ENCODE results near the gene KRTAP10-12. TPM values are rescaled to one million over a fixed set of nuclear protein-coding genes. Genes with fewer than 3 reads are reported as not detected.

Gene KRTAP10-12
- total and polyA plus RNA-seq, 7 experiments from 2014 or later, result not detected

GRCh38 chr21:44730951-44731579, 34.1 kb downstream of the KRTAP10-12 start:
- Histone ChIP-seq H3K4me1 (ENCODE audit: control insufficient read depth in 2 of 2, insufficient read depth in 2 of 2, low read length in 2 of 2) (no peaks in the 10 kb centered on the region), H3K9me3 (ENCODE audit: control insufficient read depth in 2 of 3, low read length in 3 of 3) (no peaks in the 10 kb centered on the region), H3K36me3 (ENCODE audit: control insufficient read depth in 2 of 3, insufficient read depth in 3 of 3, low read length in 3 of 3) (no peaks in the 10 kb centered on the region), H3K27me3 (ENCODE audit: control insufficient read depth in 2 of 2, insufficient read depth in 2 of 2, low read length in 2 of 2) (no peaks in the 10 kb centered on the region), H3K27ac (ENCODE audit: low read depth, low read length) (no peak overlapping the region), H3K4me3 (ENCODE audit: low read length) (no peak overlapping the region)
- POLR2A ChIA-PET, result no interaction called here
- DNase-seq (no peak), ATAC-seq (no peak)
- Mint-ChIP-seq H3K27ac (no peak overlapping the region), H3K36me3 (no peaks in the 10 kb centered on the region), H3K27me3 (peaks cover 3 to 19% (median 9%) of the 10 kb centered on the region in 5 donors), H3K4me3 (no peak overlapping the region), H3K9me3 (no peaks in the 10 kb centered on the region), H3K4me1 (peaks cover 0 to 3% (median 0%) of the 10 kb centered on the region in 7 donors)
- CTCF ChIA-PET, result no interaction called here
- intact Hi-C loops (cut with micrococcal nuclease), result no loop called here

GRCh38 chr21:44732263-44732662, 35.3 kb downstream of the KRTAP10-12 start:
- ChIA-PET CTCF (no interaction called here), POLR2A (no interaction called here)
- peaks cover 0 to 18% (median 7%) of the 10 kb centered on the region in 5 donors for H3K27me3 Mint-ChIP-seq
- no peak overlapping the region for H3K4me3 Mint-ChIP-seq
- ATAC-seq (no peak), DNase-seq (no peak)
- Histone ChIP-seq H3K4me3 (ENCODE audit: low read length) (no peak overlapping the region), H3K27ac (ENCODE audit: low read depth, low read length) (no peak overlapping the region), H3K9me3 (ENCODE audit: control insufficient read depth in 2 of 3, low read length in 3 of 3) (no peaks in the 10 kb centered on the region), H3K4me1 (ENCODE audit: control insufficient read depth in 2 of 2, insufficient read depth in 2 of 2, low read length in 2 of 2) (no peaks in the 10 kb centered on the region), H3K36me3 (ENCODE audit: control insufficient read depth in 2 of 3, insufficient read depth in 3 of 3, low read length in 3 of 3) (no peaks in the 10 kb centered on the region), H3K27me3 (ENCODE audit: control insufficient read depth in 2 of 2, insufficient read depth in 2 of 2, low read length in 2 of 2) (no peaks in the 10 kb centered on the region)
- intact Hi-C loops (cut with micrococcal nuclease), result no loop called here
- H3K27ac Mint-ChIP-seq, result peak overlapping the region in 1 of 9 donors; percentile 16
- H3K9me3 Mint-ChIP-seq, result peaks cover 0 to 5% (median 0%) of the 10 kb centered on the region in 11 donors
- peaks cover 0 to 3% (median 0%) of the 10 kb centered on the region in 7 donors for H3K4me1 Mint-ChIP-seq
- no peaks in the 10 kb centered on the region for H3K36me3 Mint-ChIP-seq

GRCh38 chr21:44732956-44733355, 36.0 kb downstream of the KRTAP10-12 start:
- ChIA-PET CTCF (no interaction called here), POLR2A (no interaction called here)
- H3K4me1 Mint-ChIP-seq, result peaks cover 0 to 8% (median 2%) of the 10 kb centered on the region in 7 donors
- Histone ChIP-seq H3K4me3 (ENCODE audit: low read length) (no peak overlapping the region), H3K27ac (ENCODE audit: low read depth, low read length) (no peak overlapping the region), H3K4me1 (ENCODE audit: control insufficient read depth in 2 of 2, insufficient read depth in 2 of 2, low read length in 2 of 2) (no peaks in the 10 kb centered on the region), H3K27me3 (ENCODE audit: control insufficient read depth in 2 of 2, insufficient read depth in 2 of 2, low read length in 2 of 2) (no peaks in the 10 kb centered on the region), H3K9me3 (ENCODE audit: control insufficient read depth in 2 of 3, low read length in 3 of 3) (no peaks in the 10 kb centered on the region), H3K36me3 (ENCODE audit: control insufficient read depth in 2 of 3, insufficient read depth in 3 of 3, low read length in 3 of 3) (no peaks in the 10 kb centered on the region)
- peaks cover 0 to 8% (median 0%) of the 10 kb centered on the region in 11 donors for H3K9me3 Mint-ChIP-seq
- H3K36me3 Mint-ChIP-seq, result no peaks in the 10 kb centered on the region
- H3K27me3 Mint-ChIP-seq, result peaks cover 0 to 18% (median 2%) of the 10 kb centered on the region in 5 donors
- ATAC-seq (no peak), DNase-seq (no peak)
- intact Hi-C loops (cut with micrococcal nuclease), result no loop called here
- H3K27ac Mint-ChIP-seq, result peak overlapping the region in 1 of 9 donors; percentile 37
- no peak overlapping the region for H3K4me3 Mint-ChIP-seq

- Mint-ChIP-seq H3K9me3 (peaks cover 0 to 20% (median 0%) of the 10 kb centered on the region in 11 donors), H3K4me3 (no peak overlapping the region), H3K27ac (no peak overlapping the region), H3K36me3 (no peaks in the 10 kb centered on the region), H3K27me3 (peaks cover 0 to 21% (median 0%) of the 10 kb centered on the region in 5 donors), H3K4me1 (peaks cover 0 to 9% (median 2%) of the 10 kb centered on the region in 7 donors)
- H3K27me3 ChIP-seq (ENCODE audit: control insufficient read depth in 2 of 2, insufficient read depth in 2 of 2, low read length in 2 of 2), result no peaks in the 10 kb centered on the region
- no peak overlapping the region for H3K4me3 ChIP-seq (ENCODE audit: low read length)
- no peak overlapping the region for H3K27ac ChIP-seq (ENCODE audit: low read depth, low read length)
- ATAC-seq (no peak), DNase-seq (no peak)
- no peaks in the 10 kb centered on the region for H3K36me3 ChIP-seq (ENCODE audit: control insufficient read depth in 2 of 3, insufficient read depth in 3 of 3, low read length in 3 of 3)
- ChIA-PET CTCF (interaction anchor here (0.8 kb wide), 1 partner anchor 243 kb away, joined by 3 read pairs; no protein-coding TSS in a partner anchor), POLR2A (no interaction called here)
- no peaks in the 10 kb centered on the region for H3K4me1 ChIP-seq (ENCODE audit: control insufficient read depth in 2 of 2, insufficient read depth in 2 of 2, low read length in 2 of 2)
- intact Hi-C loops (cut with micrococcal nuclease), result no loop called here
- H3K9me3 ChIP-seq (ENCODE audit: control insufficient read depth in 2 of 3, low read length in 3 of 3), result no peaks in the 10 kb centered on the region
These were observed 37.2 kb downstream of the KRTAP10-12 start for GRCh38 chr21:44734026-44734745.

- intact Hi-C loops (cut with micrococcal nuclease), result no loop called here
- Mint-ChIP-seq H3K36me3 (no peaks in the 10 kb centered on the region), H3K9me3 (peaks cover 0 to 26% (median 0%) of the 10 kb centered on the region in 11 donors), H3K27me3 (peaks cover 0 to 26% (median 0%) of the 10 kb centered on the region in 5 donors), H3K27ac (no peak overlapping the region), H3K4me3 (no peak overlapping the region), H3K4me1 (peaks cover 0 to 9% (median 2%) of the 10 kb centered on the region in 7 donors)
- no peak for DNase-seq
- H3K9me3 ChIP-seq (ENCODE audit: control insufficient read depth in 2 of 3, low read length in 3 of 3), result no peaks in the 10 kb centered on the region
- ChIA-PET POLR2A (no interaction called here), CTCF (no interaction called here)
- H3K4me3 ChIP-seq (ENCODE audit: low read length), result no peak overlapping the region
- H3K4me1 ChIP-seq (ENCODE audit: control insufficient read depth in 2 of 2, insufficient read depth in 2 of 2, low read length in 2 of 2), result no peaks in the 10 kb centered on the region
- H3K36me3 ChIP-seq (ENCODE audit: control insufficient read depth in 2 of 3, insufficient read depth in 3 of 3, low read length in 3 of 3), result no peaks in the 10 kb centered on the region
- no peak for ATAC-seq
- no peak overlapping the region for H3K27ac ChIP-seq (ENCODE audit: low read depth, low read length)
- H3K27me3 ChIP-seq (ENCODE audit: control insufficient read depth in 2 of 2, insufficient read depth in 2 of 2, low read length in 2 of 2), result no peaks in the 10 kb centered on the region
These were observed 37.9 kb downstream of the KRTAP10-12 start for GRCh38 chr21:44734841-44735240.

GRCh38 chr21:44735821-44736220, 38.8 kb downstream of the KRTAP10-12 start:
- Histone ChIP-seq H3K36me3 (ENCODE audit: control insufficient read depth in 2 of 3, insufficient read depth in 3 of 3, low read length in 3 of 3) (no peaks in the 10 kb centered on the region), H3K27me3 (ENCODE audit: control insufficient read depth in 2 of 2, insufficient read depth in 2 of 2, low read length in 2 of 2) (no peaks in the 10 kb centered on the region), H3K9me3 (ENCODE audit: control insufficient read depth in 2 of 3, low read length in 3 of 3) (no peaks in the 10 kb centered on the region), H3K4me1 (ENCODE audit: control insufficient read depth in 2 of 2, insufficient read depth in 2 of 2, low read length in 2 of 2) (no peaks in the 10 kb centered on the region), H3K27ac (ENCODE audit: low read depth, low read length) (no peak overlapping the region), H3K4me3 (ENCODE audit: low read length) (no peak overlapping the region)
- peaks cover 0 to 30% (median 0%) of the 10 kb centered on the region in 5 donors for H3K27me3 Mint-ChIP-seq
- H3K27ac Mint-ChIP-seq, result no peak overlapping the region
- H3K4me3 Mint-ChIP-seq, result no peak overlapping the region
- no peaks in the 10 kb centered on the region for H3K36me3 Mint-ChIP-seq
- intact Hi-C loops (cut with micrococcal nuclease), result no loop called here
- H3K4me1 Mint-ChIP-seq, result peaks cover 0 to 9% (median 2%) of the 10 kb centered on the region in 7 donors
- peaks cover 0 to 26% (median 0%) of the 10 kb centered on the region in 11 donors for H3K9me3 Mint-ChIP-seq
- no peak for ATAC-seq
- POLR2A ChIA-PET, result no interaction called here
- CTCF ChIA-PET, result no interaction called here
- DNase-seq, result no peak
